ENCODE results near the gene HPGDS.

Gene HPGDS

DNA sequence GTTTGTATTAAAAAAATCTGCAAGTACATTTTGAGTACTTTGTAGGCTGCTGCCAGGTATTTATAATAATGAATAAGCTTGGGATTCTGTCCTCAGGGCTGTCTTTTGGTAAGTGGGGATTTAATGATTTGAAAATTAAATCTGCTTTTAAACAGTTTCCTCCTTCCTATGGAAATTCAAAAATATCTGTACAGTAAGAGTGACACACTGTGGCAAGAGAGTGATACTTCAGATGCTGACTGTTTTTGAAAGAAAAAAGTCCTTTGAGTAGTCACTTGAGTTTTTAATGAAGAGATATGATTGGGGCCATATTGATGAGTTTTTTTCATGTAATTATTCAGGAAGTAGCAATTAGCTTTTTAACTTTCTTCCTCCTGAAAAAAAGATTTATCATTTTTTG lies 85.8 kb downstream of the HPGDS start:
- peaks cover 5% of the 10 kb centered on the region; the same call in 1 of the 2 replicates for H3F3A ChIP-seq (ENCODE audit: control insufficient read depth, insufficient read depth)
- peaks cover 45% of the 10 kb centered on the region for H3K36me3 ChIP-seq (ENCODE audit: control insufficient read depth, low read length)
- no peaks in the 10 kb centered on the region for H3K4me1 ChIP-seq (ENCODE audit: control insufficient read depth, low read length)
- no peaks in the 10 kb centered on the region for H3K9me2 ChIP-seq (replicated peaks; ENCODE audit: control insufficient read depth, low read length)
- no peak overlapping the region for H3K4me2 ChIP-seq (ENCODE audit: low read length)
- H3K4me3 ChIP-seq (ENCODE audit: low read length), result no peak overlapping the region
- H3K27me3 ChIP-seq (ENCODE audit: control insufficient read depth, low read length), result no peaks in the 10 kb centered on the region
- H3K27ac ChIP-seq (ENCODE audit: low read depth, low read length), result no peak overlapping the region
- no peaks in the 10 kb centered on the region; the same call in 1 of the 2 replicates for H4K20me1 ChIP-seq (ENCODE audit: control insufficient read depth, insufficient read depth, low read depth, low read length)
- no peaks in the 10 kb centered on the region for H3K9me3 ChIP-seq (ENCODE audit: control insufficient read depth, insufficient read depth, low read length)
- TF ChIP-seq, protein P1, sequence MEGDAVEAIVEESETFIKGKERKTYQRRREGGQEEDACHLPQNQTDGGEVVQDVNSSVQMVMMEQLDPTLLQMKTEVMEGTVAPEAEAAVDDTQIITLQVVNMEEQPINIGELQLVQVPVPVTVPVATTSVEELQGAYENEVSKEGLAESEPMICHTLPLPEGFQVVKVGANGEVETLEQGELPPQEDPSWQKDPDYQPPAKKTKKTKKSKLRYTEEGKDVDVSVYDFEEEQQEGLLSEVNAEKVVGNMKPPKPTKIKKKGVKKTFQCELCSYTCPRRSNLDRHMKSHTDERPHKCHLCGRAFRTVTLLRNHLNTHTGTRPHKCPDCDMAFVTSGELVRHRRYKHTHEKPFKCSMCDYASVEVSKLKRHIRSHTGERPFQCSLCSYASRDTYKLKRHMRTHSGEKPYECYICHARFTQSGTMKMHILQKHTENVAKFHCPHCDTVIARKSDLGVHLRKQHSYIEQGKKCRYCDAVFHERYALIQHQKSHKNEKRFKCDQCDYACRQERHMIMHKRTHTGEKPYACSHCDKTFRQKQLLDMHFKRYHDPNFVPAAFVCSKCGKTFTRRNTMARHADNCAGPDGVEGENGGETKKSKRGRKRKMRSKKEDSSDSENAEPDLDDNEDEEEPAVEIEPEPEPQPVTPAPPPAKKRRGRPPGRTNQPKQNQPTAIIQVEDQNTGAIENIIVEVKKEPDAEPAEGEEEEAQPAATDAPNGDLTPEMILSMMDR (IDR thresholded peaks at IDR 0.05; ENCODE audit: low read depth, low read length, poor library complexity, severe bottlenecking), result peak; percentile 52
- no peak for TF ChIP-seq EZH2phosphoT487 (IDR thresholded peaks at IDR 0.05; ENCODE audit: borderline replicate concordance, low read length)
- no peaks in the 10 kb centered on the region for H3K79me2 ChIP-seq (ENCODE audit: control insufficient read depth, low read length)

DNA sequence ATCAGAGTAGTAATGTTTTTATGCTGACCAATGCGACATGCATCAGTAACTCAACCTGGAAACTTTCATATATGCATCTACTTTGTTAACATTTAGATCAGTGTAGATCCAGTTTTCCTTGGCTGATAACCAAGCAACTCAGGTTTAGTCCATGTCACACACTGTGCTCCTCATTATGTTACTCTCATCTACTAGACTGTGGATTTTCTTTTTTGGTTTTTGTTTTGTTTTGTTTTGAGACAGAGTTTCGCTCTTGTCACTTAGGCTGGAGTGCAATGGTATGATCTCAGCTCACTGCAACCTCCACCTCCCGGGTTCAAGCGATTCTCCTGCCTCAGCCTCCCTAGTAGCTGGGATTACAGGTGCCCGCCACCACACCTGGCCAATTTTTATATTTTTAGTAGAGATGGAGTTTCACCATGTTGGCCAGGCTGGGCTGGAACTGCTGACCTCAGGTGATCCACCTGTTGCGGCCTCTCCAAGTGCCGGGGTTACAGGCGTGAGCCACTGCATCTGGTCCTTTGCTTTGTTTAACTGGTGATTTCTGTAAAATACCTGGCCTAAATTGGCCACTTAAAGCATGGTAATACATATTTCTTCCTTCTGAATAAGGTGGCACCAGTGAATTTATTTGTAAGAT lies 86.4 kb downstream of the HPGDS start:
- no peak for TF ChIP-seq EZH2phosphoT487 (IDR thresholded peaks at IDR 0.05; ENCODE audit: borderline replicate concordance, low read length)
- TF ChIP-seq, protein P1 (IDR thresholded peaks at IDR 0.05; ENCODE audit: low read depth, low read length, poor library complexity, severe bottlenecking), result no peak

DNA sequence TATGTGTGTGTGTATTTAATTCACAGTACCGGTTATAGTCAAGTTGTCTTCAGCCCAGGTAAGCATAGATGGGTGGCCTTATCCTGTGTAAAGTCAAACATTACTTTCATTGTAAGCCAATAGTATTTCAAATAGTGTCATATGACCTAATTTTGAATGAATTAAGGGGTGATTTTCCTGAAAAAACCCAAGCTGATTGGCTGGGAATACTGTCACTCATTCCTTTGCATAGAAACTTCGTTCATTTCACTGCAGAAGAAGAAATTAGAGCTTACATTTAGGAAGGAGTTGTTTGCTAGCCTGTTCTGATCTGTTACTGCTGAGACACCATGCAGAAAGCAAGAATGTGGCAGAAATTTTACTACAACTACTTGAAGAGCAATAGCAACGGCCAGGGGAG lies 89.6 kb downstream of the HPGDS start:
- Histone ChIP-seq H3K9me2 (replicated peaks; ENCODE audit: control insufficient read depth, low read length) (no peaks in the 10 kb centered on the region), H3K9me3 (ENCODE audit: control insufficient read depth, insufficient read depth, low read length) (no peaks in the 10 kb centered on the region), H3K4me3 (ENCODE audit: low read length) (no peak overlapping the region), H3K27me3 (ENCODE audit: control insufficient read depth, low read length) (no peaks in the 10 kb centered on the region), H3K4me2 (ENCODE audit: low read length) (no peak overlapping the region), H3F3A (ENCODE audit: control insufficient read depth, insufficient read depth) (peaks cover 5% of the 10 kb centered on the region; the same call in 1 of the 2 replicates), H3K36me3 (ENCODE audit: control insufficient read depth, low read length) (peaks cover 66% of the 10 kb centered on the region), H3K27ac (ENCODE audit: low read depth, low read length) (no peak overlapping the region), H3K79me2 (ENCODE audit: control insufficient read depth, low read length) (no peaks in the 10 kb centered on the region), H4K20me1 (ENCODE audit: control insufficient read depth, insufficient read depth, low read depth, low read length) (no peaks in the 10 kb centered on the region; the same call in 1 of the 2 replicates), H3K4me1 (ENCODE audit: control insufficient read depth, low read length) (no peaks in the 10 kb centered on the region)
- TF ChIP-seq EZH2phosphoT487 (IDR thresholded peaks at IDR 0.05; ENCODE audit: borderline replicate concordance, low read length), result no peak
- TF ChIP-seq, protein P1 (IDR thresholded peaks at IDR 0.05; ENCODE audit: low read depth, low read length, poor library complexity, severe bottlenecking), result no peak

More for the DNA sequence above, 86.4 kb downstream of the HPGDS start:
- H3K9me3 ChIP-seq (ENCODE audit: control insufficient read depth, insufficient read depth, low read length), result no peaks in the 10 kb centered on the region
- no peak overlapping the region for H3K27ac ChIP-seq (ENCODE audit: low read depth, low read length)
- no peaks in the 10 kb centered on the region for H3K27me3 ChIP-seq (ENCODE audit: control insufficient read depth, low read length)
- no peaks in the 10 kb centered on the region; the same call in 1 of the 2 replicates for H4K20me1 ChIP-seq (ENCODE audit: control insufficient read depth, insufficient read depth, low read depth, low read length)
- H3K4me2 ChIP-seq (ENCODE audit: low read length), result no peak overlapping the region
- H3K4me3 ChIP-seq (ENCODE audit: low read length), result no peak overlapping the region
- H3K9me2 ChIP-seq (replicated peaks; ENCODE audit: control insufficient read depth, low read length), result no peaks in the 10 kb centered on the region
- peaks cover 5% of the 10 kb centered on the region; the same call in 1 of the 2 replicates for H3F3A ChIP-seq (ENCODE audit: control insufficient read depth, insufficient read depth)
- H3K4me1 ChIP-seq (ENCODE audit: control insufficient read depth, low read length), result no peaks in the 10 kb centered on the region
- H3K79me2 ChIP-seq (ENCODE audit: control insufficient read depth, low read length), result no peaks in the 10 kb centered on the region
- H3K36me3 ChIP-seq (ENCODE audit: control insufficient read depth, low read length), result peaks cover 47% of the 10 kb centered on the region
